ENCODE data around the gene EEF2K. TPM values are rescaled to one million over a fixed set of nuclear protein-coding genes. Genes with fewer than 3 reads are reported as not detected.

Gene EEF2K
- total RNA-seq, 2 experiments from 2014 or later: 23.9 to 28.3 TPM

DNA sequence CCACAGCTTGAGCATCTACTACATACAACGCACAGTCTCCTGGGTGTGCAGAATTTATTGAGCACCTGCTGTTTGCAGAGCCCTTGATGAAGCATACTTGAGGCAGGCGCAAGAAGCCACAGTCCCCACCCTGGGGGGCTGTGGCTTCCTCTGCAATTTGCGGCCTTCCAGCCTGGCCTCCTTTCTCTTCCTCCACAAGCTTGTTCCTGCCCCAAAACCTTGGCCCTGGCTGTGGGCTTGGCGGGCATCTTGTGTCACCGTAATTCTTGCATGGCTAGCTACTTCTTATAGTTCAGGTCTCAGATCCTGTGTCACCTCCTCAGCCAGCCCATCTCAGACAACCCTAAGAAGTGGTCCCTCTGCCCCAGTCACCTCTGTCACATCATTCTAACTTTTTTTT, 47.2 kb downstream of the EEF2K start:
- Mint-ChIP-seq H3K36me3 (ENCODE audit: low read depth) (peaks cover 61% of the 10 kb centered on the region), H3K4me3 (no peak overlapping the region), H3K9me3 (ENCODE audit: low read depth) (peaks cover 3% of the 10 kb centered on the region), H3K4me1 (no peaks in the 10 kb centered on the region), H3K27ac (no peak overlapping the region), H3K27me3 (no peaks in the 10 kb centered on the region)
- intact Hi-C loops (cut with DNase I, micrococcal nuclease): no loop called here
- no peak for ATAC-seq
- ChIA-PET POLR2A (no interaction called here), CTCF (no interaction called here)
- DNase-seq: no peak

GRCh38 chr16:22255335-22255734, 49.3 kb downstream of the EEF2K start:
- DNase-seq: no peak
- ChIA-PET CTCF (no interaction called here), POLR2A (no interaction called here)
- H3K27ac Mint-ChIP-seq: no peak overlapping the region
- ATAC-seq: no peak
- peaks cover 70% of the 10 kb centered on the region for H3K36me3 Mint-ChIP-seq (ENCODE audit: low read depth)
- intact Hi-C loops (cut with DNase I, micrococcal nuclease): no loop called here
- peaks cover 4% of the 10 kb centered on the region for H3K9me3 Mint-ChIP-seq (ENCODE audit: low read depth)
- no peaks in the 10 kb centered on the region for H3K27me3 Mint-ChIP-seq
- H3K4me1 Mint-ChIP-seq: no peaks in the 10 kb centered on the region
- no peak overlapping the region for H3K4me3 Mint-ChIP-seq

DNA sequence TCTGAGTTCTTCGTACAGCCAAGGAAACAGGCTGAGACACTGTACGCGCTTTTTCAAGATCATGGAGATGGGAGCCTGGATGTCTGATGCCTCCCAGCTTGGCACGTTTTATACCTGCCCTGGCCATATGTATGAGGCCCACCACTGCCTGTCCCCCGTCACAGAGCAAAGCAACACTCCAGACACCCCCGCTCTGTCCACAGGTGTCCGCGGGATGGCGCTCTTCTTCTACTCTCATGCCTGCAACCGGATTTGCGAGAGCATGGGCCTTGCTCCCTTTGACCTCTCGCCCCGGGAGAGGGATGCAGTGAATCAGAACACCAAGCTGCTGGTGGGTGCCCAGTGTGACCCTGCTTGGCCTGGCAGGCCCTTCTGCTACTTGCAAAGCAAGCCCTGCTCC, 51.4 kb downstream of the EEF2K start:
- ATAC-seq: no peak
- H3K27ac Mint-ChIP-seq: no peak overlapping the region
- intact Hi-C loops (cut with DNase I, micrococcal nuclease): no loop called here

GRCh38 chr16:22260490-22260889, 54.4 kb downstream of the EEF2K start:
- no peak overlapping the region for H3K27ac Mint-ChIP-seq
- CTCF ChIA-PET: interaction anchor here (1.0 to 1.1 kb wide), 2 partner anchors 64 to 72 kb away, joined by 3 to 4 read pairs; no protein-coding TSS in a partner anchor

More for the DNA sequence above, 51.4 kb downstream of the EEF2K start:
- POLR2A ChIA-PET: no interaction called here
- H3K36me3 Mint-ChIP-seq (ENCODE audit: low read depth): peaks cover 70% of the 10 kb centered on the region
- no peaks in the 10 kb centered on the region for H3K27me3 Mint-ChIP-seq
- H3K4me3 Mint-ChIP-seq: no peak overlapping the region
- no peak for DNase-seq
- peaks cover 6% of the 10 kb centered on the region for H3K9me3 Mint-ChIP-seq (ENCODE audit: low read depth)
- CTCF ChIA-PET: no interaction called here
- H3K4me1 Mint-ChIP-seq: peaks cover 6% of the 10 kb centered on the region

DNA sequence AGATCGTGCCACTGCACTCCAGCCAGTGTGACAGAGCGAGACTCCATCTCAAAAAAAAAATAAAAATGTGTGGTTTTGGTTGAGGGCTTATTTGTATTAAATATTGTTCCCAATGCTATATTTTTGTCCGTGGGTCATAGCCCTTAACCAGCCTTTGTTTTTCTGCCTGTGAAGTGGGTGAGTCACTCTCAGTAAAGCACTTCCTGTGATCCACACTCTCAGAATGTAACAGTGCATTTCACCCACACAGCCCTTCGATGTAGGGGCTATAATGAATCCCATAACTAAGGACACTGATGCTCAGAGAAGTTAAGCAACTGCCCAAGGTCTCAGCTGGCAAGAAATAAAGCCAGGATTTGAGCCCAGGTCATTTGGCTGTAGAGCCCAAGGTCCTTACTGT, 56.4 kb downstream of the EEF2K start:
- Mint-ChIP-seq H3K9me3 (ENCODE audit: low read depth) (peaks cover 3% of the 10 kb centered on the region), H3K27ac (no peak overlapping the region), H3K36me3 (ENCODE audit: low read depth) (peaks cover 46% of the 10 kb centered on the region), H3K4me1 (peaks cover 22% of the 10 kb centered on the region), H3K27me3 (no peaks in the 10 kb centered on the region), H3K4me3 (no peak overlapping the region)
- CTCF ChIA-PET: no interaction called here
- intact Hi-C loops (cut with DNase I, micrococcal nuclease): no loop called here
- DNase-seq (peak; percentile 13), ATAC-seq (peak; percentile 91)
- POLR2A ChIA-PET: no interaction called here

More at GRCh38 chr16:22260490-22260889, 54.4 kb downstream of the EEF2K start:
- peaks cover 22% of the 10 kb centered on the region for H3K4me1 Mint-ChIP-seq
- H3K27me3 Mint-ChIP-seq: no peaks in the 10 kb centered on the region
- DNase-seq (no peak), ATAC-seq (no peak)
- POLR2A ChIA-PET: no interaction called here
- H3K36me3 Mint-ChIP-seq (ENCODE audit: low read depth): peaks cover 50% of the 10 kb centered on the region
- peaks cover 3% of the 10 kb centered on the region for H3K9me3 Mint-ChIP-seq (ENCODE audit: low read depth)
- H3K4me3 Mint-ChIP-seq: no peak overlapping the region
- intact Hi-C loops (cut with DNase I, micrococcal nuclease): no loop called here

DNA sequence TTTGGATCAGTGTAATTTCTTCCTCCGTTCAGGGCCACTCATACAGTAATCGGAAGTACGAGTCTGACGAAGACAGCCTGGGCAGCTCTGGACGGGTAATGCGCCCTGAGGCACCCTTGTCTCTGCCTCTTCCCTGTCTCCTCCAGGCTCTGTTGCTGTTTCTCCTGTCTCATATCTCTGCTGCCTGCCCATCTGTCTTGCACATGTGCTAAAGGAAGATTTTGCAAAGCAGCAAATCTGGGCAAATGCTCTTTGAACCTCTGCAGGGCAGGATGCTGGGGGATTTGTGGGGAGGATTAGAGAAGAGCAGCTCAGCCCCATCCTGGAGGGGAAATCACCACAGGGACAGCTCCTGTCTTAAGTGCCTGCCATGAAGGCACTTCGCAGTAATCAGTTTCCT, 58.7 kb downstream of the EEF2K start:
- Mint-ChIP-seq H3K27ac (no peak overlapping the region), H3K27me3 (no peaks in the 10 kb centered on the region), H3K4me3 (no peak overlapping the region), H3K9me3 (ENCODE audit: low read depth) (peaks cover 3% of the 10 kb centered on the region), H3K36me3 (ENCODE audit: low read depth) (peaks cover 37% of the 10 kb centered on the region), H3K4me1 (peaks cover 22% of the 10 kb centered on the region)
- POLR2A ChIA-PET: no interaction called here
- DNase-seq (no peak), ATAC-seq (no peak)
- intact Hi-C loops (cut with DNase I, micrococcal nuclease): no loop called here
- CTCF ChIA-PET: no interaction called here

GRCh38 chr16:22265351-22265750, 59.3 kb downstream of the EEF2K start:
- DNase-seq (no peak), ATAC-seq (no peak)
- intact Hi-C loops (cut with DNase I, micrococcal nuclease): no loop called here
- ChIA-PET CTCF (no interaction called here), POLR2A (no interaction called here)
- H3K27ac Mint-ChIP-seq: no peak overlapping the region
- peaks cover 1% of the 10 kb centered on the region for H3K9me3 Mint-ChIP-seq (ENCODE audit: low read depth)
- no peaks in the 10 kb centered on the region for H3K27me3 Mint-ChIP-seq
- H3K4me1 Mint-ChIP-seq: peaks cover 23% of the 10 kb centered on the region
- H3K36me3 Mint-ChIP-seq (ENCODE audit: low read depth): peaks cover 37% of the 10 kb centered on the region
- H3K4me3 Mint-ChIP-seq: no peak overlapping the region

- ChIA-PET CTCF (no interaction called here), POLR2A (no interaction called here)
- H3K4me3 Mint-ChIP-seq: no peak overlapping the region
- ATAC-seq: no peak
- no peaks in the 10 kb centered on the region for H3K27me3 Mint-ChIP-seq
- H3K36me3 Mint-ChIP-seq (ENCODE audit: low read depth): peaks cover 34% of the 10 kb centered on the region
- intact Hi-C loops (cut with DNase I, micrococcal nuclease): no loop called here
- H3K9me3 Mint-ChIP-seq (ENCODE audit: low read depth): no peaks in the 10 kb centered on the region
- DNase-seq: no peak
- H3K4me1 Mint-ChIP-seq: peaks cover 26% of the 10 kb centered on the region
- H3K27ac Mint-ChIP-seq: no peak overlapping the region
Measured at GRCh38 chr16:22266546-22266945, 60.5 kb downstream of the EEF2K start.

DNA sequence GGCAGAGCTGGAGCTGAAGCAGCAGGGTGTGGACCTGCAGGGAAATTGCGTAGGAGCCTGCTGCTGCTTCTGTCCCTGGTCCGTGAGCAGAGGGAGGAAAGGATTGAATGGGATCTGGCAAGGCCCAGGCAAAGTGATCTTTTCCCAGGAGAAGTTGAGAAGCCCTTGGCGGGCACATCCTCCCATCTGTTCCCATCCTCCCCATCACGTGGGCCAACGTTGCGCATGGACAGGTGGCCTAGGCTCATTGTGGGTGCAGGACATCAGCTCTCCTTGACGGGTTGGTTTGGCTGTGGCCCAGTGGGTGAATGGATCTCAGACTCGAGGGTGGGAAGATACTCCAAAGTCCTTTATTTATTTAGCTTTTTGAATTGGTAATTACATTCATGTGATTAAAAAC, 61.7 kb downstream of the EEF2K start:
- ChIA-PET POLR2A (interaction anchor here (0.6 kb wide), 1 partner anchor 494 kb away, joined by 3 read pairs; no protein-coding TSS in a partner anchor), CTCF (interaction anchor here (1.1 kb wide), 1 partner anchor 14 kb away, joined by 4 read pairs; no protein-coding TSS in a partner anchor)
- no peak overlapping the region for H3K4me3 Mint-ChIP-seq
- DNase-seq (no peak), ATAC-seq (no peak)
- no peaks in the 10 kb centered on the region for H3K9me3 Mint-ChIP-seq (ENCODE audit: low read depth)
- intact Hi-C loops (cut with DNase I, micrococcal nuclease): no loop called here
- peaks cover 40% of the 10 kb centered on the region for H3K36me3 Mint-ChIP-seq (ENCODE audit: low read depth)
- H3K27ac Mint-ChIP-seq: no peak overlapping the region
- H3K27me3 Mint-ChIP-seq: no peaks in the 10 kb centered on the region
- H3K4me1 Mint-ChIP-seq: peaks cover 17% of the 10 kb centered on the region

- ATAC-seq: no peak
- Mint-ChIP-seq H3K4me1 (peaks cover 4% of the 10 kb centered on the region), H3K9me3 (ENCODE audit: low read depth) (no peaks in the 10 kb centered on the region), H3K4me3 (no peak overlapping the region), H3K36me3 (ENCODE audit: low read depth) (peaks cover 36% of the 10 kb centered on the region), H3K27ac (no peak overlapping the region), H3K27me3 (no peaks in the 10 kb centered on the region)
- ChIA-PET POLR2A (no interaction called here), CTCF (no interaction called here)
- intact Hi-C loops (cut with DNase I, micrococcal nuclease): loop anchor here in 1 of 2 experiments (1.0 kb wide), 1 partner anchor 8 kb away; no protein-coding TSS in a partner anchor
- peak; percentile 20 for DNase-seq
Measured at GRCh38 chr16:22270525-22270924, 64.4 kb downstream of the EEF2K start.

- peaks cover 4% of the 10 kb centered on the region for H3K4me1 Mint-ChIP-seq
- H3K27ac Mint-ChIP-seq: no peak overlapping the region
- H3K36me3 Mint-ChIP-seq (ENCODE audit: low read depth): peaks cover 29% of the 10 kb centered on the region
- ATAC-seq: no peak
- no peaks in the 10 kb centered on the region for H3K9me3 Mint-ChIP-seq (ENCODE audit: low read depth)
- ChIA-PET CTCF (interaction anchor here (0.6 to 0.9 kb wide), 3 partner anchors 29 to 78 kb away, joined by 3 read pairs; no protein-coding TSS in a partner anchor), POLR2A (no interaction called here)
- H3K4me3 Mint-ChIP-seq: no peak overlapping the region
- DNase-seq: no peak
- no peaks in the 10 kb centered on the region for H3K27me3 Mint-ChIP-seq
- intact Hi-C loops (cut with DNase I, micrococcal nuclease): no loop called here
Measured at GRCh38 chr16:22272870-22273650, 67.0 kb downstream of the EEF2K start.

DNA sequence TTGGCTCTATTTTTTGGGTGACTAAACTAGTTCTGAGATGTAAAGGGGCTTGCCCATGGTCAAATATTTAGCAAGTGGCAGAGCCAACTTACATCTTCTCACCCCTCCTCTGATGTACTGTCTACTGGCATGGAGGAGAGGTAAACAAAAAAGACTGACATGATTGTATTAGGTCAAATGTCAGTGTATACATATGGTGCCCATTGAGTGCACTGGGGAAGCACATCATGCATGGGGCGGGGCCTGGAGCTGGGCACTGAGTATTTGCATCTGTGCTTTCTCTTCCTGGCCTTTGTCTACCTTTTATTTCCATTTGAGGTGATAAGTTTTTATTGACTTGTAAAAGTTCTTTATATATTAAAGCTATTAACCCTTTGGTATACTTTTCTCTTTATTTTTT, 68.8 kb downstream of the EEF2K start:
- no peaks in the 10 kb centered on the region for H3K9me3 Mint-ChIP-seq (ENCODE audit: low read depth)
- H3K36me3 Mint-ChIP-seq (ENCODE audit: low read depth): peaks cover 23% of the 10 kb centered on the region
- H3K27me3 Mint-ChIP-seq: no peaks in the 10 kb centered on the region
- CTCF ChIA-PET: interaction anchor here (0.8 to 1.2 kb wide), 2 partner anchors 79 to 136 kb away, joined by 3 to 5 read pairs; no protein-coding TSS in a partner anchor
- no peak overlapping the region for H3K4me3 Mint-ChIP-seq
- H3K4me1 Mint-ChIP-seq: peaks cover 4% of the 10 kb centered on the region
- intact Hi-C loops (cut with DNase I, micrococcal nuclease): no loop called here
- no peak overlapping the region for H3K27ac Mint-ChIP-seq
- POLR2A ChIA-PET: interaction anchor here (0.7 kb wide), 1 partner anchor 26 kb away, joined by 3 read pairs; no protein-coding TSS in a partner anchor
- ATAC-seq: no peak
- no peak for DNase-seq

All from activated CD4-positive, alpha-beta T cell treated with anti-CD3 and anti-CD28 coated beads for 36 hours (primary cell).